ENCODE results near the gene CBR4. TPM values are rescaled to one million over a fixed set of nuclear protein-coding genes. Genes with fewer than 3 reads are reported as not detected.
"Not testable (repeated sequence)": the region's sequence is repeated elsewhere in the genome, so short reads cannot be mapped to it uniquely, and the experiment has no call there.

Gene CBR4
- total and polyA plus RNA-seq, 8 donors = 17.6 to 34.9 (median 31.5) TPM

GRCh38 chr4:168993714-168994510, 16.1 kb downstream of the CBR4 start:
- no peak for DNase-seq
- Histone ChIP-seq H3K9me3 (no peaks in the 10 kb centered on the region), H3K4me3 (no peak overlapping the region), H3K4me1 (peaks cover 0 to 4% of the 10 kb centered on the region in 2 donors), H3K36me3 (peaks cover 0 to 30% of the 10 kb centered on the region in 2 donors), H3K27ac (peak overlapping the region in 1 of 2 donors; percentile 8), H3K27me3 (no peaks in the 10 kb centered on the region)
- intact Hi-C loops (cut with DNase I) = no loop called here
- TF ChIP-seq CTCF (IDR thresholded peaks at IDR 0.05) = no peak
- peak; percentile 58 for ATAC-seq

- H3K27me3 ChIP-seq; DNase-seq; H3K4me1 ChIP-seq; intact Hi-C loops (cut with DNase I); ATAC-seq; H3K4me3 ChIP-seq; H3K9me3 ChIP-seq; H3K27ac ChIP-seq: not testable (repeated sequence)
- peaks cover 0 to 33% of the 10 kb centered on the region in 2 donors for H3K36me3 ChIP-seq
These were observed 17.0 kb downstream of the CBR4 start for GRCh38 chr4:168992952-168993482.

- Histone ChIP-seq H3K27ac (no peak overlapping the region), H3K27me3 (no peaks in the 10 kb centered on the region), H3K36me3 (peaks cover 0 to 56% of the 10 kb centered on the region in 2 donors), H3K9me3 (peaks cover 0 to 25% of the 10 kb centered on the region in 2 donors), H3K4me1 (no peaks in the 10 kb centered on the region), H3K4me3 (no peak overlapping the region)
- intact Hi-C loops (cut with DNase I) = no loop called here
- no peak for TF ChIP-seq CTCF (IDR thresholded peaks at IDR 0.05)
- DNase-seq (no peak), ATAC-seq (no peak)
These were observed 28.1 kb downstream of the CBR4 start for GRCh38 chr4:168981942-168982341.

- peaks cover 0 to 57% of the 10 kb centered on the region in 2 donors for H3K36me3 ChIP-seq
- no peak overlapping the region for H3K27ac ChIP-seq
- no peak for ATAC-seq
- no peak for TF ChIP-seq CTCF (IDR thresholded peaks at IDR 0.05)
- DNase-seq = no peak
- no peaks in the 10 kb centered on the region for H3K4me1 ChIP-seq
- no peaks in the 10 kb centered on the region for H3K27me3 ChIP-seq
- H3K4me3 ChIP-seq = no peak overlapping the region
- H3K9me3 ChIP-seq = peaks cover 0 to 25% of the 10 kb centered on the region in 2 donors
- intact Hi-C loops (cut with DNase I) = no loop called here
These were observed 28.6 kb downstream of the CBR4 start for GRCh38 chr4:168981460-168981859.

- H3K36me3 ChIP-seq = peaks cover 0 to 60% of the 10 kb centered on the region in 2 donors
- no peaks in the 10 kb centered on the region for H3K27me3 ChIP-seq
- intact Hi-C loops (cut with DNase I) = no loop called here
- no peak overlapping the region for H3K4me3 ChIP-seq
- peaks cover 0 to 31% of the 10 kb centered on the region in 2 donors for H3K9me3 ChIP-seq
- H3K4me1 ChIP-seq = no peaks in the 10 kb centered on the region
- no peak overlapping the region for H3K27ac ChIP-seq
- ATAC-seq (no peak), DNase-seq (no peak)
- no peak for TF ChIP-seq CTCF (IDR thresholded peaks at IDR 0.05)
These were observed 30.7 kb downstream of the CBR4 start for GRCh38 chr4:168979338-168979737.
